GM21576 (cell line): ENCODE results near the gene ID3.
A peak's percentile ranks its signal among the peaks of the same experiment; 100 is the strongest.
"Not testable (repeated sequence)": the region's sequence is repeated elsewhere in the genome, so short reads cannot be mapped to it uniquely, and the experiment has no call there.

Experiments used
- ATAC-seq: cut with Tn5 transposase; IDR thresholded peaks from one replicate; pipeline ENCODE4 v1.9.1; 2021; ENCODE audit warnings: mild to moderate bottlenecking, moderate library complexity; ENCODE audit not compliant: unreplicated experiment

ID3 gene

DNA sequence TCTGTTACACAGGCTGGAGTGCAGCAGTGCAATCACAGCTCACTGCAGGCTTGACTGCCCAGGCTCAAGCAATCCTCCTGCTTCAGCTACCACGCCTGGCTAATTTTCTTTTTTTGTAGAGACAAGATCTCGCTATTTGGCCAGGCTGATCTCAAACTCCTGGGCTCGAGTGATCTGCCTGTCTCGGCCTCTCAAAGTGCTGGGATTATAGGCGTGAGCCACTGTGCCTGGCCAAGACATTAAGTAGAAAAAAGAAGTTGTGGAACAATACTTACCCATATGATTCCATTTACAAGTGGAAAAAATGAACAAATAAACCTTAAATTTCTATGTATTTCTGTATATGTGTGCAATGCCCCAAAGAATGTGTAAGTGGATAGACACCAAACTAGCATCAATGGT is 30.3 kb upstream of the ID3 start:
- ATAC-seq, result no peak

DNA sequence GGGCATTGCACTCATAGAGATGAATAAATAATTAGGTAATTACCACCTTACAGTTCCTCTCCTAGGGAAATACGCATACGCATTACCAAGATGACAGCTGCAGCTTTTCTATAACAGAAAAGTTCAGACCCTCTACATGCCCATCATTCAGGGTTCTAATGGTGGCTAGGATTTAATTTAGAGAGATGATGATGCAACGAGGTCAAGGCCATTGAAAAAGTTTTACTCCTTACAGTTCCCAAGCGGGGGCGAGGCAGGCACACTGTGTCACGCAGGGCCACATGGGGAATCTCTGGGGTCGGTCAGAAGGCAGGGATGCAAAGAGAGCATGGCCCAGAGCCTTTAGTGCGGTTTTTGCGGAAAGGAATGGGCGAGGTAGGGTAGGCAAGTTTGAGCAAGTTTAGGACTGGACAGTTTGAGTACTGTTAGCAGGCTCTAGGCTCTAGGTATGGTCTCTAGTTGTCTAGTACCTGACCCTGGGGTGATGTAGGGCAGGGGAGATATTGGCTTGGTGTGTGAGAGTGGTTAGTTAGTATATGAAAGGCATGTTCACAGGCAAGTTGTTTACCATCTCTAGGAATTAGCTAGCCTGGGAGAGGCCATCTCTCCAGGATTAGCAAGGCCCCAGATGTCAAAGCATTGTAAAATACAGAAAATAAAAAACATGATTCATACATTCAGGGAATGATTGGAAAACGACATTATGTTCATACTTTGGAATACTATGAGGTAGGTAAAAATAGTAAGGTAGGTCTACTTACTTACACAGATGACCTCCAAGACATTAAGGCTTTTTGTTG is 29.6 kb upstream of the ID3 start:
- no peak for ATAC-seq

DNA sequence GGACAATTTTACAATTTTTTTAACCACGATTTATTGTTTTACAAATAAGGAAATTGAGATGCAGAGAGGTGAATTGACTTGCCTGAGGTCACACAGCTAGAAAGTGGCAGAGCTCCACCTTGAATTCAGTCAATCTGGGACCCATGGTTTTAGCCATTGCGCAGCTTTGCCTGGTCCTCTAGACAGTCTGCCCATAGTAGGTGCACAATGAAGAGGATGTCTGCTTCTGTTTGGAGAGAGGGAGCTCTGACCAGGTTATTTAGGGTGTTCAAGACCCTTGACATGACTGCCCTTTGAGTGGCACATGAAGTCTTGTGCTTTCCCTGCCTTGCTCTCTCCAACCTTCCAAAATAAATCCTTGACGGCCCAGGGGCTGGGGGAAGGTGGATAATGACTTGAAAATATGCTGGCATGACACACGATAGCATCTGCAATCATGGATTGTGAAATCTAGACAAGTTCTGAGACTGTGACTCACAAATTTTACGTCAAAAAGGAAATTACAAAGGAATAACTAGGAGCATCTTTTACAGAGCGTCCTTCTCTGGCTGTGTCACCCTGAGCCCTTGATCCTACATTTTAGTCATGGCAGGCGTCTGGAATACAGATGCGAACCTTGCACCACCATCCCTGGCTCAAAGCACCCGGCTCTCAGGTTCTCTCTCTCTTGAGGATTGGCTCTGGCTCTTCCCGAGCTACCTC is 26.2 kb upstream of the ID3 start:
- ATAC-seq, result no peak

DNA sequence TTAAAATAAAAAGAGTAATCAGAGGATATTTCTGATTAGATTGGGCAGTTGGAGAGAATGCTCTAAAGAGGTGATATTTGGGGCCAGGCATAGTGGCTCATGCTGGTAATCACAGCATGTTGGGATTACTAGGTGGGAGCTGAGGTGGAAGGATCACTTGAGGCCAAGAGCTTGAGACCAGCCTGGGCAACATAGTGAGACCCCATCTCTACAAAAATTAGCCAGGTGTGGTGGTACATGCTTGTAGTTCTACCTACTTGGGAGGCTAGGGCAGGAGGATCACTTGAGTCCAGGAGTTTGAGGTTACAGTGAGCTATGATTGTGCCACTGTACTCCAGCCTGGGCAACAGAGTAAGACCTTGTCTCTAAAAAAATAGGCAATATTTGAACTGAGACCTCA is 24.4 kb upstream of the ID3 start:
- not testable (repeated sequence) for ATAC-seq

GRCh38 chr1:23582820-23583219 is 23.5 kb upstream of the ID3 start:
- no peak for ATAC-seq

GRCh38 chr1:23581219-23581618 is 21.9 kb upstream of the ID3 start:
- ATAC-seq, result no peak

DNA sequence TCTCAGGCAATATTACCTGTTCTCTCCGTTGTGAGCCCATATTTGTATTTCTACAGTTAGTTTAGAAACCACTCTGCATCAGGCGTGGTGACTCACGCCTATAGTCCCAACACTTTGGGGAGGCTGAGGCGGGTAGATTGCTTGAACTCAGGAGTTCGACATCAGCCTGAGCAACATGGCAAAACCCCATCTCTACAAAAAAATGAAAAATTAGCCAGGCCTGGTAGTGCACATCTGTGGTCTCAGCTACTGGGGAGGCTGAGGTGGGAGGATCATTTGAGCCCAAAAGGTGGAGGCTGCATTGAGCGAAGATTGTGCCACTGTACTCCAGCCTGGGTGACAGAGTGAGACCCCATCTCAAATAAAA is 19.7 kb upstream of the ID3 start:
- no peak for ATAC-seq

DNA sequence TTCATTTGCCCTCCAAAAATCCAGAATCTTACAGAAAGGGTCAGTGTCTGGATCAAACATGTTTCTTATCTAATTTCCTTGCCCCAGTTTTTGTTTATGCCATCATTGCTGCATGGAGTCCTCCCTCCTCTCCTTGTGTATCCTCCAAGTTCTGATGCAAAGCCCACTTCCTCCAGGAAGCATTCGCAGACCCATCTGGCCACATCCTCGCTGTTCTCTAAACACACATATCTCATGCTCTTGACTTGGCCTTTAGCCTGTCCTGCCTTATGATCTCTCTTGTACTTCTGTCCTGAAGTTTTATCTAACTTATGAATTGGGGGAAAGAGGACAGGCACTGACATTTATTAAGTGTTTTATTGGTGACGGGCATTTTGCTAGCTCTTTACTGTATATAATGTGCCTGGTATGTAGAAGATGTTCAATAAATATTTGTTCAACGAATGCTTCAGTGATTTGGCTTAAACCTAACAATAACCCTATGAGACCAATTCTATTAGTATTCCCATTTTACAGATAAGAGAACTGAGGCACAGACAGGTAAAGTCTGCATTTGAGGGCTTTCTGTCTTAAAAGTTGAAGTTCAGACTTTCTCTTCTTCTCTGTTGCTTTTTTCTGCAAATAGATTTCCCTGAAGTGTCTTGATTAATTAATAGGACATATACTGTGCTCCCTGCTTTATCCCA is 19.2 kb upstream of the ID3 start:
- no peak for ATAC-seq

- ATAC-seq, result peak; percentile 76
Observed at GRCh38 chr1:23577056-23578004, 18.0 kb upstream of the ID3 start.

- ATAC-seq, result no peak
Observed at GRCh38 chr1:23576338-23577055, 17.2 kb upstream of the ID3 start.

DNA sequence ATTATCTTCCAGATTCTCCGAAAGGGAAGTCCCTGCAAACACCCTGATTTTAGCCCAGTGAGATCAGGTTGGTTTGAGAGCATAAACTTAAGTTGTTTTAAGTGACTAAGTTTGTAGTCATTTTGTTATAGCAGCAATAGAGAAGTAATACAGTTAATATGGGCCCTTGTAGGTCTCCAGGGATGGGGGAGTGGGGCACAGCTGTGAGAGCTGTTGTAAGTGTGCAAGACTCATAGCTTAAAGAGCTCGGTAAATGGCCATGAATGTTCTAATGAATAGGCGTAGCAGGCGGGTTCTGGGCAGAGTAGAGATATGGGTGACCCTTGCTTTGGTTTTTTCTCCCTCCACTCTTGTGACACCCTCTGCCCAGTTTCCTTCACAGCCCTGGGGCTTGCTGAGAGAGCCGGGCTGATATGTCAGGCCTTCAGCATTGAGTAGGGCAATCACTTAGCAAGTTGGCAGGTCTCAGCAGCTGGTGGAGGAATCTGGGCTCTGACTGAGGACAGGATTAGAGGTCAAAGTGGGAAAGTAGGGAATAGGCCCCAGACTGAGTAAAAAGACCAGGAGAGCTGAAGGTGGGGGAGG is 16.0 kb upstream of the ID3 start:
- ATAC-seq, result no peak

DNA sequence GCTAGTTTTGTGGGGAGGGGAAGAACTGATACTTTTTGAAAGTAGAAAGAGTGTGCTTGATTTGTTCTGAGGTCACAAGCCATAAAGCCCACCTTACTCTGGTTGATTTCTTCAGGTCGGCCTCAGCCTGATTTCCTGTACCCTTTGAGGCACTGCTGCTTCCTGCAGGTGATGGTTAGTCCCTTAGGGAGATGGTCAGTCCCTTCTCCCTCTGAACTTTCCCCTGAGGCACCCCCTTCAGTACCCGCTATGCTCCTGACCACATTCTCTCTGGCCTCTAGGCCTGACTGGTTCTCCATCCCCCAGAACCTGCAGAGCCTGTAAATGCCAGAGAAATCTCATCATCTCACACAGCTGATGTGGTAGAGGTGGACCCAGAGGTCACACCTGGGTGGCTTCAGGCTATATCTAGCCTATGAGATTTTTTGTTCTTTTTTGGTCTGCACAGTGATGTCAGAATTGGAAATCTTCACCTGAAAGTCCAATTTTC is 15.0 kb upstream of the ID3 start:
- peak; percentile 34 for ATAC-seq

DNA sequence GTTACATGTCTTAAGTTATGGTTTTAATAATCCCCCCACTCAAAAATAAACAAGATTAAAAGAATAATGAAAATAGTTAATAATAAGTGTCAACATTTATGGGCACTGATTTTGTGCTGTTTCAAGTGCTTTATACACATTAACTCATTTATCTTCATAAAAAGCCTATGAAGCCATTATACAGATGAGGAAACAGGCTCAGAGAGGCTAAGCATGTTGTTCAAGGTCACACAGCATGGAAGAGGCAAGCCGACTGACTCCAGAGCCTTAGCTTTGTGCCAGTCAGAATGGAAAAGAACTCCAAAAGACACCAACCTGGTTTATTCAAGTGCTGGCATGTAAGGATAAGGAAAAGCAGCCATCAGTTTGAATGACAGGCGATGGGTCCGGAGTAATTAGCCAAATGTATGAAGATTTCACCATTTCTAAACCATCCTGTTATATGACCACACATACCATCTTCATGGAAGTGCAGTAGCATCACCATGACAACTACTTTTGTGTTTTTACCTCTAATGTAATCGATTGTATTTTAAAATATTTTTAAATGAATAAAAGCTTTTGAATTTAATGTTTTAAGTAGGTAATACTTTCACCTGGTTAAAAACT is 14.4 kb upstream of the ID3 start:
- ATAC-seq, result no peak

GRCh38 chr1:23571465-23571864 is 12.2 kb upstream of the ID3 start:
- no peak for ATAC-seq

GRCh38 chr1:23570001-23570691 is 10.8 kb upstream of the ID3 start:
- ATAC-seq, result no peak

- ATAC-seq, result no peak
Observed at GRCh38 chr1:23568608-23569383, 9.5 kb upstream of the ID3 start.

DNA sequence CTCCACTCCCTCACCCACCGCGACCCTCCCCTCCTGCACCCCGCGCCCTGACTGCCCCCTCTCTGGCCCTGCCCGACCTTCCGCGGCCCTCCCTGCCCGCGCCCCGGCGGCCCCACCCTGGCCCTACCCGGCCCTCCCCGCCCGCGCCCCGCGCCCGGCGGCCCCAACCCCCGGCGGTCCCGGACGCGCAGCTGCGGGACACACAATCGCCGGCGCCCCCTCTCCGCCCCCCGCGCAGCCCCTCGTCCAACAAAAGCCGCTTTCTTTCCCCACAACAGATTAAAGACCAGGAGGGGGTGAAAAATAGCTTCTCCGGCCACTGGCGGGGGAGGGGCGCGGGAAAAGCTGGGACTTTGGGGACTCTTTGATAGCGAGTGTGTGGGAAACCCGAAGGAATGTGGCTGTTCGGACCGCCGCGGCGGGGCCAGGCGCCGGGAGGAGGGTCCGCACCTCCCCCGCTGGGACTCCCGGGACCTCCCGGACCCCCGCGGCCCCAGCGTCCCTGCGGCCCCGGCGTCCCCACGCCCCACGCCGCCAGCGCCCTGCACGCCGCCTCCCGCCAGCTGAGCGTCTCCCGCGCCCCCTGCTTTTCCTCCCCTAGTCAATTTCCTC is 8.8 kb upstream of the ID3 start:
- ATAC-seq, result no peak

- no peak for ATAC-seq
Observed at GRCh38 chr1:23567629-23567995, 8.3 kb upstream of the ID3 start.
